GM19324 (cell line): ENCODE results near the gene CIZ1.
"Not testable (repeated sequence)": the region's sequence is repeated elsewhere in the genome, so short reads cannot be mapped to it uniquely, and the experiment has no call there.

Source experiments
- ATAC-seq: cut with Tn5 transposase; IDR thresholded peaks from one replicate; pipeline ENCODE4 v1.9.1; 2021; ENCODE audit warnings: mild to moderate bottlenecking, moderate library complexity; ENCODE audit not compliant: unreplicated experiment, low FRiP score

Gene CIZ1

DNA sequence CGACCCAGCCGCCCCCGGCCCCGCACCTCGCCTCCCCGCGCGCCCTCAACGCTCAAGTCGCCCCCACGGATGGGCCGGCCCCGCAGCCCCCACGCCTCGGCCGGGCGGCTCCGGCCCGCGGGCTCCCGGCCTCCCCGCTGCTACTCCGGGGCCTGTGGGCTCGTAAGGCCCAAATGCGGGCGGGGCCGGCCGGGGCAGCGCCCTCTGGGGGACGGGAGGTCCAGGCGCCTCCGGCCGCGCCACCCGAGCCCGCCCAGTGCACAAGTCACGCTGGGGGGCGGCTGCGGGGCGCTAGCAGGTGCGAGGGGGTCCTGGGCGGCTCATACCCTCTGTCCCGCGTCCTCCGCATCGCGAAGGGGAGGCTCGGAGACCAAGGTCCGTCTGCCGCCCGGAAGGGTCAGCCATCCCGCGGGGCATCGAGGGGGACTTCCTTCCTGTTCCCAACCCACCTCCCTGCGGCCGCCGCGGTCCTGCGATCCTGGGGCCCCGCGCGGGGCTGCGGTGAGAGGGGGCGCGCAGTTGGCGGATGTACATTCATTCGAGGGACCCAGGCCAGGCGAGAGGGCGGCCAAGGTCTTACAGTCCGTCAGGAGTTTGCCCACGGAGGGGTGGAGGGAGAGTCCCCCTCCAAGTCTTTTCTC, at the start of gene CIZ1:
Gene CIZ1, minus strand, starts transcription at position 167 of the 641 bp plus-strand sequence. CDS start 715 bp downstream, outside the sequence.
- peak; percentile 91 for ATAC-seq

DNA sequence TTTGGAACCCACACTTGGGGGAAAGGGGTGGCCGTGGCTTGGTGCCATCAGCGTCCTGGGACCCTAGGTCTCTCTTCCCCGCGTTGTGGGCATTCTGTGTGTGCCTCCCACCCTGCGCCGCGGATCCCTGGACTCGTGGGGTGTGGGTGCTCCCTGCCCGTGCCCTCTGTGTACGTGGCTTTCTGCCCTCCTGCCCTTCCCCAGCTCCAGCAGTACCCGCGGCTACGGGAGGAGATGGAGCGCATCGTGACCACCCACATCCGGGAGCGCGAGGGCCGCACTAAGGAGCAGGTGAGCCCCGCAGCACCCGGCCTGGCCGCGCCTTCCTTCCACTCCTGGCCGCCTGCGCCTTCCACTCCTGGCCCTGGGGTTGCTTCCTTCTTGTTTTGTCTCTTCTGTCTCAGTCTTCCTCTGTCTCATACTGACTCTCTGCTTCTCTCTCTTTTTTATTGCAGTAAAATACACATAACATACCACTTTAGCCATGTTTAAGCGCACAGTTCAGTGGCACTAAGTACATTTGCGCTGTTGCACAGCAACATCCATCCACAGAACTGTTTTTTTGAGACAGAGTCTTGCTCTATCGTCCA, 42.5 kb upstream of the CIZ1 start:
- no peak for ATAC-seq

DNA sequence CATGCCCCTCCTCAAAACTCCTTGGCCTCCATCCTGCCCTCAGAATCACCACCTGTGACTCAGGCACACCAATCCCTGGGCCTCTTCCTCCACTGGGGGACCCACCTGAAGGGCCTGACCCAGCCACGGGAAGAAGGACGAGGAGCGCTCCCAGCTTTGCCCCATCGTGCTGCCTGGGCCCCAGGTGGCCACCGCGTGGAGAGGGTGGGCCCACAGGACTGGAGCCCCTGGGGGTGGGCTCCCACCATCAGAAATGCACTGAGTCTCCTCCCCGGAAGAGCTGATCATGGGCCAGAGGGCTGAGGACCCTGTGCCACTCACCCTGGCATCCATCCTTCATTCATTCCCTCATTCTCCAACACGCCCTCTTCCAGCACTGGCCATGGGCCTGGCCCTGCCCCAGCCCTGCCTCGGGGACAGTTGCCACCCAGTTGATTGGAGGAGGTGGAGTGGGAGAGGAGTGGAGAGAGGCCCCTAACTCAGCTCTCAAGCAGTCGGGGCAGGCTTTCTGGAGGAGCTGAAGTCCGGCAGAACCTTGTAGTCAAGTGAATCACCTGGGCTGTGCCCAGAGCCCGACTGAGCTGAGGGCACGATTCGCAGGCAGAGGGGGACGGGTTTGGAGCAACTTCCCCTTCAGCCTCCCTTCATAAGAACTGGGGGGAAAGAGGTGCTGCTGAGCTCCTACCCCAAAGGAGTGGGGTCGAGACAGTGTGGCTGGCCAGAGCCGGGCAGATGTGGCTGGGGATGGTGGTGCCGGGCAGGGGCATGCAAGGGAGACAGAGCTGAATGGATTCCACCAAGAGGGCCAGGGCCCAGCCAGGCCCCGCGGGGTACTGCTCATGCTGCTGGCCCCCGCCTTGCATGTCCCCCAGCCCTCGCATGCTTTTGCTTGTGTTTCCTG, 41.4 kb upstream of the CIZ1 start:
- no peak for ATAC-seq

DNA sequence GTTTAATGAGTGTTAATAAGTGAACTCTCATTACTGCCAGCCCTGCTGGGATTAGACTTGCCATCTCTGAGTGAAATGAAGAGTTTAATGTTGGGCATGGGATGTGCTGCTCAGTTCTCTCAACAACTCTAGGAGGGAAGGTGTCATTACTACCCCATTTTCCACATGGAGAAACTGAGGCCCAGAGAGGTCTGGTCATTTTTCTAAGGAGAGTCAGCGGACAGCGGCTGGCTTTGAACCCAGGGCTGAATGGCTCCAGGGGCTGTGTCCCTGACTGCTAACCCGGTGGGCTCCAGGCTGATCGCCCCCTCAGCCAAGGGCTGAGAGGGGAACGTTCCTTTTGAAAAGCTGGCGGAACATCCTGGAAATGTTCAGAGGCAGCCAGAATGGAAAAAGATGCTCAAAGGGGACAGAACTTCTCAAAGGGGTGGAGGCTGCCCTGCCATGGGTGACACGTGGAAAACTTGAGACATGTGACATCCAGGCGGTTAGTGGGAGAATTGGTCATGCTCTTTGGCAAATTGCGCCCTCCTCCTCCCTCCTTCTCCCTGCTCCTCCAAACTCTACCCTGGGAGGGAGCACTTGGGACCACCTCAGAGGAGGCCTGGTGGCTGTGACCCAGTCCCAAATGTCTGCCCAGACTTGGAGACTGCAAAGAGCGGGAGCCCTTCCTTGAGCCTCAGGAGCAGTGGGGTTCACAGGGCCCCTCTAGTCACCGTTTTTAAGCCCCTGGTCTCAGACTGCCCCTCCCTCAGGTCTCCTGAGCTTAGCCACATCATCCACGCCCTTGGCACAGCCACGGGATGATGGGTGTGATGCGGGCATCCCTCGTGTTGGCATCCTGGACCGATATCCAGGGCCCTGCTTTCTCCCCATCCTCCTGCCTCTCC, 40.5 kb upstream of the CIZ1 start:
- ATAC-seq: no peak

GRCh38 chr9:128230897-128231296, 39.5 kb upstream of the CIZ1 start:
- ATAC-seq: not testable (repeated sequence)

GRCh38 chr9:128226412-128226801, 35.0 kb upstream of the CIZ1 start:
- no peak for ATAC-seq

DNA sequence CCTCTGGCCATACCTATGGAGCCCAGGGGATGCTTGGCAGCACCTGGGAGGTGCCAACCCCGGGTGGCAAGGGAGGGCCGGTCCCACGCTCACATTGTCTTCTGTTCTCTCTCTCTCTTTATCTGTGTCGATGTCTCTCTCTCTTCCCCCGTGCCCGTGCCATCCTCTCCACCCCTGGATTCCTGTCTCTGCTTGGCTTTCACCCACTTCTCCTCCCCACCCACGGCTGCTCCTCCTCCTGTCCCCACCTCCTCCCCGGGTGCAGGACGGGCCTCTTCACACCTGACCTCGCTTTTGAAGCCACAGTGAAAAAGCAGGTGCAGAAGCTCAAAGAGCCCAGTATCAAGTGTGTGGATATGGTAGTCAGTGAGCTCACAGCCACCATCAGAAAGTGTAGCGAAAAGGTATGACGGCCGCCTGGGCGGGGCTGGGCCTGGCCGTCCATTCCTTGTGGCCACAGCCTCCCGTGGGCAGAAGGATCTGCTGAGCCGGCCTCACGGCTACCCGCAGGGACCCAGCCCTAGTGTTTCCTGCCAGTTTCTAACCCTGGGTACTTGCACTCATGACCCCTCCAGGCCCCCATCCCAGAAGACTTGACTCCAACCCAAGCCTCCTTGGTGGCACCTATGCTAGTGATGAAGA, 34.5 kb upstream of the CIZ1 start:
- ATAC-seq: no peak

DNA sequence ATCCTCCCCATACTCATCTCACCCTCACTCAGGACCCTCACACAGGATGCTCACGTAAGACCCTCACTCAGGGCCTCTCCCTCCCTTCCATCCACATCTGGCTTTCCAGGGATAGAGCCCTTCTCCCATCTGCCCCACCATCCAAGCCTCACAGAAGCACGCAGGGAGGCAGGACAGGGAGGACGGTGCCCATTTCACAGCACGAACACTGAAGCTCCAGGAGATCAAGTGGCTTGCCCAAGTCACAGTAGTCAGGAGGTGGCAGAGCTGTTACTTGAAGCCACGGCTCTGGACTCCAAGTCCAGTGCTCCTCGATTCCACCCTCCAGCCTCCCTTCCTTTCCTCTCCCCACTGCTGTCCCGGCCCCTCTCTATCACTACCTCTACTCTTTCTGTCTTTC, 33.5 kb upstream of the CIZ1 start:
- no peak for ATAC-seq

GRCh38 chr9:128222880-128223670, 31.7 kb upstream of the CIZ1 start:
- no peak for ATAC-seq

DNA sequence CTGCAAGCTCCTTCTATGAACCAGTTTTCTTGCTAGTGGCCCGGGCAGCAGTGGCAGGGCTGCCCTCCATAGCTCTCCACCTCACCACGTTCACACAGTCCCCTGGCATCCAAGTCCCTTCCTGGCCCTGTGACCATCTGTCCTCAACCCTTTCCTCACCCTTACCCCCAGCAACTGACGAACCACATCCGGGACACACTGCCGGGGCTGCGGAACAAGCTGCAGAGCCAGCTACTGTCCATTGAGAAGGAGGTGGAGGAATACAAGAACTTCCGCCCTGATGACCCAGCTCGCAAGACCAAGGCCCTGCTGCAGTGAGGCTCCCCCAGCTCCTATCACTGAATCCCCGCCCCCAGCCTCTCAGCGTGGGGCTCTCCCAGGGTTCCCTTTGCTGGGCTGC, 30.7 kb upstream of the CIZ1 start:
- no peak for ATAC-seq

GRCh38 chr9:128219831-128220230, 28.5 kb upstream of the CIZ1 start:
- ATAC-seq: no peak

GRCh38 chr9:128218518-128219389, 27.4 kb upstream of the CIZ1 start:
- peak; percentile 85 for ATAC-seq

DNA sequence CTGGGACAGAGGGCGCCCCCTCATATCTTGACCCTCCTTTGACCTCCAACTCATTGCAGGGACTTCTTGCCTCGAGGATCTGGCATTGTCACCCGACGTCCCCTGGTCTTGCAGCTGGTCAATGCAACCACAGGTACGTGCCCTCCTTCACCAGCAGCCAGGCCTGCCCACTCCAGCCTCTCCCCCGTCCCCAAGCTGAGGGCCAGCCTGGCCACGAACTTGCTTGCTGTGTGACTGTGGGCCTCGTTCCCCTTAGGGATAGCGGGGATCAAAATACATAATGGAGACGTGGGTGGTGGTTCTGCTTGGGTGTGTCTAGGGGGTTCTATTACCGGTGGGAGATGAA, 26.8 kb upstream of the CIZ1 start:
- ATAC-seq: no peak

GRCh38 chr9:128216781-128217553, 25.6 kb upstream of the CIZ1 start:
- ATAC-seq: no peak

- no peak for ATAC-seq
Measured at GRCh38 chr9:128215491-128216409, 24.4 kb upstream of the CIZ1 start.

DNA sequence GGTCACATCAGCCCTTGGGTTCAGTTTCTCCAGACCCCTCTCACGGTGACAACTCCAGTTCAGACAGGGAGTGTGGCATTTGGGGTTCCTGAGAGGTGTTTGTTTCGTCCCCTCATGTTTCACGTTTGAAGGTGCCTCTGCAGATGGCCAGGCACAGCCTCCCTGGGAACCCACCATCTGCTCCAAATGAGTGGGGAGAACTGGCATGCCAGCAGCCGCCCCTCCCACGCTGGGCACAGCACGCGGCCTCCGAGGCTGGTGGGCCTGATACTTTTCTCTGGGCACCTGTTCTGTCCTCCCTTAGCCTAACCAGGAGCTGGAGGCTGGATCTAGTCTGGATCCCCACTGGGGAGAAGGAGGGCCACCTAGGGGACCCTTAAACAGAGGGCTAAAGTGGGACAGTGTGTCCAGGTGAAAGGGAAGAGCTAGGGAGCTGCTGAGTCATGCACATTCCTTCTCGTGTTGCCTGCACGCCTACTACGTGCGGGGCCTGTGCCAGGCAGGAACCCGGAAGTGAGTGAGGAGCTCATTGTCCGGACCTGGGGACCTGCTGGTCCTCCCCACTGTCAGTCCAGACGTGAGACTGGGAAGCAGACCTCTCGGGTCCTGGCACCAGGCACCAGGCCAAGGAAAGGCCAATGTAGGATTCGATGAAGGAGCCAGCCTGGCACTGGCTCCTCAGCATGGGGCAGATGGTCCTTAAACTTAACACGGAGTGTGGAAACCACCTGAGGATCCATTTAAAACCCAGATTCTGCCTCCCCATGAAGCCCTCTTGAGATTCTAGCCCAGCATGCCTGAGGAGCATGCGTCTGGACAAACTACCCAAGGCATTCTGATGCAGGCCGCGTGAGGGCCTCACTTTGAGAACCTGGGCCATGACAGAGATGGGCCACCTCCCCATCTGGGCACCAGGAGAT, 23.5 kb upstream of the CIZ1 start:
- ATAC-seq: no peak
